GM21717 (cell line): ENCODE results near the gene HOXC4.
"Not testable (repeated sequence)": the region's sequence is repeated elsewhere in the genome, so short reads cannot be mapped to it uniquely, and the experiment has no call there.

ENCODE experiments used
- ATAC-seq: cut with Tn5 transposase; IDR thresholded peaks from one replicate; pipeline ENCODE4 v1.9.1; 2021; ENCODE audit warnings: mild to moderate bottlenecking, moderate library complexity; ENCODE audit not compliant: unreplicated experiment

Gene HOXC4

DNA sequence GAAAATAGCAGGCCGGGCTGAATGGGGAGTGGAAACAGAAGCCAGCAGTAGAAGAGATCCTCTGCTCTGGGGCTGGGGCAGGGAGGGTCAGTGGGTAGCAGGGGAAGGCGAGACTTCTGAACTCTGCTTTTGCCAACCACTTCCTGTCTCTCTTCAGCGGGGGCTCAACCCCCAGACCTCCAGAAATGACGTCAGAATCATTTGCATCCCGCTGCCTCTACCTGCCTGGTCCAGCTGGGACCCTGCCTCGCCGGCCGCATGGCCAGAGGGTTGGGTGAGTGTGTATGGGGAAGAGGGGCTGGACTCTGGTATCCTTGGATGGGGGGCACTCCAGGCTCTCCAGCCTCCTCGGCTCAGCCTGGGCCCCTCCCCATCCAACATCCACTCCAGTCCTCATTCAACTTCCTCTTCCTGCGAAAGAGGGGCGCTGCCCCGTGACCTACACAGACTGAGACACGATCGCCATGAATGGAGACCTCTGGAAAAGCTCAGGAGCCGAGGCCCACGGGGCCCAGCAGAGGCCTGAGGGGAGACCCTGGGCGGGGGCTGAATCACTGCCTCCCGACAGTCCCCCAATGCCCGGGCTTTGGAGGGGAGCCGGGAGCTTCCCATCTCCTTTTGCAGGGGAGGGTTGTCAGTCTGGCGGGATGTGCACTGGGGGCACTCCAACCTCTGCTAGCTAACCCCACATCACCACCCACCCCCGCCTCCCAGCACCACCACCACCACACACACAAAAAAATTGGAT lies 458 bp upstream of the HOXC4 start:
- ATAC-seq, result peak; percentile 54

DNA sequence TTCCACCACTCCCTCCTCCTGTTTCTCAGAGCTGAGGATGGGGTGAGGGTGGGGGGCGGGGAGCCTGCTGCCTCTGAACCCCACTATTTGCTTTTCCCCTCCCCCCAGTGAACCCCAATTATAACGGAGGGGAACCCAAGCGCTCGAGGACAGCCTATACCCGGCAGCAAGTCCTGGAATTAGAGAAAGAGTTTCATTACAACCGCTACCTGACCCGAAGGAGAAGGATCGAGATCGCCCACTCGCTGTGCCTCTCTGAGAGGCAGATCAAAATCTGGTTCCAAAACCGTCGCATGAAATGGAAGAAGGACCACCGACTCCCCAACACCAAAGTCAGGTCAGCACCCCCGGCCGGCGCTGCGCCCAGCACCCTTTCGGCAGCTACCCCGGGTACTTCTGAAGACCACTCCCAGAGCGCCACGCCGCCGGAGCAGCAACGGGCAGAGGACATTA lies 1.1 kb downstream of the HOXC4 start:
- no peak for ATAC-seq

- ATAC-seq, result no peak
Measured at GRCh38 chr12:54055552-54055951, 1.9 kb downstream of the HOXC4 start.

- no peak for ATAC-seq
Measured at GRCh38 chr12:54056110-54056509, 2.5 kb downstream of the HOXC4 start.

DNA sequence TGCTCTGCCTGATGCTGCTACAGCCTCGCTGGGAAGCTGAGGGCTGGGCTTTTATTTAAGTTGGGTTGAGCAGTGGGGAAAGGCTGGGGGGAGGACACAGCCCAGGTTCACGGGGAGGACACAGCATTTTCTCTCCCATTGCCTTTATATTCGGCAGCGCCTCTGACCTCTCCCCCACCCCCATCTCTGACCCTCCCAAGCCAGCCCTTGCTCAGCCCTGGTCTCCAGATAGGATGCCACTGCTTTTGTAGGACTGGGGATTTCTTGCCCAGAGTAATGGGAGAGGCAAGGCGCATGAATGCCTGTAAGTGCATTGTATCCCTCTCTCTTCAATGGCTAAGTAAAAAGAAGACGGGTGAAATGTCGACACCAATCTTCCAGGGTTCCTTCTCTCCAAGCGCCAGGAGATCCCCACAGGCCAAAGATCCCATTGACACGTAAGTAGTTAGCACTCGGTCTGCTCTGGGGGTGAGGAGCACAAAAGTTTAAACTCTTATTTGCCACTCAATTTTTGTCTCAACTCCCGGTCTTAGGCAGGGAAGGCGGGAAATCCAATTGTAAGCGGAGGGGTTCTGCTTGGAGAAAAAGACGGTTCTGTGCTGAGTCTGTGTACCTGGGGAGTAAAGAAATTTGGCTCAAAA lies 4.6 kb downstream of the HOXC4 start:
- no peak for ATAC-seq

- ATAC-seq, result no peak
Measured at GRCh38 chr12:54059668-54060067, 6.0 kb downstream of the HOXC4 start.

- ATAC-seq, result no peak
Measured at GRCh38 chr12:54060174-54060974, 6.7 kb downstream of the HOXC4 start.

- ATAC-seq, result no peak
Measured at GRCh38 chr12:54060975-54061778, 7.5 kb downstream of the HOXC4 start.

DNA sequence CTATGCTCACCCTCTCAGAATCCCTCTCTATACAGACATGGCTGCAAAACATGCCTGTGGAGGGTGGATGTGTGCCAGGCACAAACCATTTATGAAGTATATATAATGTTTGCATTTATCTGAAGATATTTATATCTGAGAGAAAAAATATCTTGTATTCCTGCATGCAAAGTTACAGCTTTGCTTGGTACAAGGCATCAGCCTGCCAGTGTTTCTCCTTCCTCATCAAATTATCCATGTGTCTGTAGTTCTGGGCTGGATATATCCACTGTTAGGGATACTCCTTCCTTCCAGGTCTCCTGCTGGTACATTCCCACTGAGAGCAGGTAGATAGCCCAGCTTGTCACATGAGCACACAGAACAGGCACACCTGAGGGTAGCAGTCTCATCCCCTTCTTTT lies 12.0 kb downstream of the HOXC4 start:
- no peak for ATAC-seq

DNA sequence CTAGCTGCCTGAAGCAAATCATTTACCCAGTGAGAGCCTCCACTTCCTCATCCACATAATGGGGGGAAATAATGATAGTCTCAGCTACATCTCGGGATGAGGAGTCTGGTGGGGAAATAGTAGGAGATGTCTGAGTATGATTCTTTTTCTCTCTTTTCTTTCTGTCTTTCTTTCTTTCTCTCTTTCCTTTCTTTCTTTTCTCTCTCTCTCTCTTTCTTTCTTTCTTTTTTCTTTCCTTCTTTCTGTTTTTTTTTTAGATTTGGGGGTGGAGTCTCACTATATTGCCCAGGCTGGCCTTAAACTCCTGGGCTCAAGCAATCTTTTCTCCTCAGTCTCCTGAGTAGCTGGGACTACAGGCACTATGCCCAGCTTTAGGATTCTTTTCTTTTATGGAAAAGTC lies 12.8 kb downstream of the HOXC4 start:
- no peak for ATAC-seq

DNA sequence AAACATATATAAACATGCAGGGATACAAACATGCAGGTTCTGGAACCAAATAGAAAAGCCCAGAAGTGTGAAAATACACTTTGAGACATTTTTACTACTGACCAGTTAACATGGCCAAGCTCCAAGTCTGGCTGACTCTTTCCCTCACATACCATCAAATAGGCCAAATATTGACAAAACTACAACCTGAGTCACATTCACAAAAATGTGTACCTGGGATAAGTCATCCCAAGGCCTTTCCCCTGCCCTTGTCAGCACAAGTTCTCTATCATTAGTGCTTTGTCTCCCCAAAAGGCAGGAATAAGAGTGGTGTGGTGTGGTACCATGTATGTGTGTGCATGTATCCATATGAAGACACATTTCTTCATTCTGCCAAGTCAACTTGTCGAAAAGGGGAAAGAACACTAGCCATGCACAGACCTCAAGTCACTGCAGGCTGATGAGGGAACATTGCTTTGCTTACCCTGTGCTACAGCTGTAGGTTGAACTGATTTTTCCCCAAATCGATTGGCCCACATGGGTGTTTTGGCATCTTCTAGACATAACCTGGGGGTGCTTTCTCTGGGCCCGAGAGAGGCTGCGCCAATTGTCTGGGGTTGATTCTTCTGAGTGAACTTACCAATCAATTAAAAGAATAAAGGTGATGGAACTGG lies 14.9 kb downstream of the HOXC4 start:
- ATAC-seq, result no peak

GRCh38 chr12:54071942-54072341 lies 18.3 kb downstream of the HOXC4 start:
- ATAC-seq, result no peak

DNA sequence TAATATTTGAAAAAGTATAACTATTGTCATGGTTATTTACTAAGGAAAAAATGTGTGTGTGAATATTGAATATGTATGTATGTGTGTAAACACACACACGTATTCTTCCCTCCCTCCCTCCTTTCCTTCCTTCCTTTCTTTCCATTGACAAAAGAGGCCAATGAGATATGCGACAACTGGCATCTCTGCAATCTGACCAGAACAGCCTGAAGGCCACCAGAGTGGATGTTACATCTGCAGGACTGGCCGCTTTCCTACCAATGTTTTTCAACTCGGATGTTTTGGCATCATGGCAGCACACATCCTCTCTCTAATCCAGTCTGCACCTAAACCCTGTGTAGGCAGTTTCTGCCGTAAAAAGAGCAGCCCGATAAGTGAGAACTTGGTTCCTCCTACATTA lies 20.7 kb downstream of the HOXC4 start:
- ATAC-seq, result no peak

DNA sequence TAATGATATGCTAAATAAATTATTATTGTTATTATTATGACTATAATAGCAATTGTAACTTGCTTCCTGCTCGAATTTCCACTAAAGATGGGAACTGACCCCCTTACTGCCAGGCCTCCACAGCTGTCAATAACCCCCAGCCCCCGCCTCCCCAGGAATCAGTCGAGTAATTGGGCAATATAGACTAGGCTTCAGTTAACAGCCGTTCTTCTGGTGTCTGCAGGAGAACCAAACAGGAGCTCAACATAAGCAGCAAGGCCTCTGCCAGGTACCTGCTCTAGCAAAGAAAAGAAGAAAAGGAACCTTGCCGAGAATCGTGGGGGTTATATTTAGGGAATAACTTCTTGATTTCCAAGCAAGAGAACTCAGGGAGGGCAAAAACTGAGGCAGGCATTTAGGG lies 21.8 kb downstream of the HOXC4 start:
- ATAC-seq, result no peak

GRCh38 chr12:54075974-54076373 lies 22.3 kb downstream of the HOXC4 start:
- ATAC-seq, result no peak

- not testable (repeated sequence) for ATAC-seq
Measured at GRCh38 chr12:54077843-54078242, 24.2 kb downstream of the HOXC4 start.

- not testable (repeated sequence) for ATAC-seq
Measured at GRCh38 chr12:54079115-54079514, 25.5 kb downstream of the HOXC4 start.

- not testable (repeated sequence) for ATAC-seq
Measured at GRCh38 chr12:54080008-54080924, 26.6 kb downstream of the HOXC4 start.

DNA sequence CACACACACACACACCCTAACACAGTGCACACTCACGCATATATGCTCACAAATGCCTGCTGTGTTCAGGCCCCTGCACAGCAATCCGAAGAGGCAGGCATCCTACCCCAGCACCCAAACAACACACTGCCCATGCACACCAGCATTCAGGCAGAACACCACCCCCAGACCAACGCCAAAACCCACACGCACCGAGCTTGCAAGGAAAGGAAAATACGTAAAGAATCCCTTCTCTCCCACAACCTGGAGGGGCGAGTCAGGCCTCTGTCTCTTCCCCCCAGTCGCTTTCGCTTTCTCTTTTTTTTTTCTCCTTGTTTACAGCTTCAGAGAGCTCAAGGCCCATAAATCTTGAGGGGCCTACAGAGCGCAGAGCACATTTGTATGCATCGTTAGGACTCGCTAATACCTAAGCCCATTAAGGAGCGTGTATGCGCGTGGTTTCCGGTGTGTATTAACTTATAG lies 27.4 kb downstream of the HOXC4 start:
- ATAC-seq, result not testable (repeated sequence)
